ENCODE measurements around the gene RTN4RL1.

The RTN4RL1 gene, protein sequence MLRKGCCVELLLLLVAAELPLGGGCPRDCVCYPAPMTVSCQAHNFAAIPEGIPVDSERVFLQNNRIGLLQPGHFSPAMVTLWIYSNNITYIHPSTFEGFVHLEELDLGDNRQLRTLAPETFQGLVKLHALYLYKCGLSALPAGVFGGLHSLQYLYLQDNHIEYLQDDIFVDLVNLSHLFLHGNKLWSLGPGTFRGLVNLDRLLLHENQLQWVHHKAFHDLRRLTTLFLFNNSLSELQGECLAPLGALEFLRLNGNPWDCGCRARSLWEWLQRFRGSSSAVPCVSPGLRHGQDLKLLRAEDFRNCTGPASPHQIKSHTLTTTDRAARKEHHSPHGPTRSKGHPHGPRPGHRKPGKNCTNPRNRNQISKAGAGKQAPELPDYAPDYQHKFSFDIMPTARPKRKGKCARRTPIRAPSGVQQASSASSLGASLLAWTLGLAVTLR

DNA sequence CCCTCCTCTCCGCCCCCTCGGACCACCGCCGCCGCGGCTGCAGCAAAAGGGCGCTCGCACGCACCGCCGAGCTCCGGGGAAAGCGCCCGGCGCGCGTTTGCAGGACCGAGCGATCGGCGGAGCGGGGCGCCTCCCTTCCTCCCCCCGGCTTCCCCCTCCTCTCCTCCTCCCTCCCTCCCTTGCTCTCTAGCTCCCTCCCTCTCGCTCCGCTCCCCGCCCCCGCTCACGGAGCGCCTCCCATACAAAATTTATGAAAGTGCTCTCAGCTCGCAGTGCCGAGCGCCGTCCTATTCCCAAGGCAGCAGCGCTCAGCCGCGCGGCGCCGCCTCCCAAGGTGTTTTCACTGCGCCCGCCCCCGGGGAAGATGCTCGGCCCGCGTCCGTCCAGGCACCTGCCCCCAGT, at the start of gene RTN4RL1:
TSS of gene RTN4RL1 (minus strand) at position 115 of the 402 bp plus-strand sequence. CDS start 469 bp downstream, outside the sequence.
- peak; percentile 14 for DNase-seq

DNA sequence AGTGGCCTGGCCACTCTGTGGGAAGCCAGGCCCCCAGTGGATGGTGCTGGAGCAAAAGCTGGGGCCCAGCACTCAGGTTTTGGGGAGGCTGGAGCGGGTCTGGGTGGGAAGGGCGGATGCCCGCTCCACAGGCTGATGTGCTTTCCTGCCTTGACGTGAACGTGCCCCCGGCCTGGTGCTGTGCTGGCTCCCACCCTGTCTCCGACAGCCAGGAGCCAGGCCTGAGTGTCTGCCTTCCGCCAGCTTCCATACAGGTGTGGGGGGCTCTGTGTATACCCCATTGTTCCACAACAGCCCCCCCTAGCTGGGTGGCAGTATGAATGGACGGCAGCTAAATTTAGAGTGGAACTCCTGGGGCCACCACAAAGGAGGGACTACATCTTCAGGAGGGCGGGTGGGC, 49.8 kb upstream of the RTN4RL1 start:
- no peak for DNase-seq

DNA sequence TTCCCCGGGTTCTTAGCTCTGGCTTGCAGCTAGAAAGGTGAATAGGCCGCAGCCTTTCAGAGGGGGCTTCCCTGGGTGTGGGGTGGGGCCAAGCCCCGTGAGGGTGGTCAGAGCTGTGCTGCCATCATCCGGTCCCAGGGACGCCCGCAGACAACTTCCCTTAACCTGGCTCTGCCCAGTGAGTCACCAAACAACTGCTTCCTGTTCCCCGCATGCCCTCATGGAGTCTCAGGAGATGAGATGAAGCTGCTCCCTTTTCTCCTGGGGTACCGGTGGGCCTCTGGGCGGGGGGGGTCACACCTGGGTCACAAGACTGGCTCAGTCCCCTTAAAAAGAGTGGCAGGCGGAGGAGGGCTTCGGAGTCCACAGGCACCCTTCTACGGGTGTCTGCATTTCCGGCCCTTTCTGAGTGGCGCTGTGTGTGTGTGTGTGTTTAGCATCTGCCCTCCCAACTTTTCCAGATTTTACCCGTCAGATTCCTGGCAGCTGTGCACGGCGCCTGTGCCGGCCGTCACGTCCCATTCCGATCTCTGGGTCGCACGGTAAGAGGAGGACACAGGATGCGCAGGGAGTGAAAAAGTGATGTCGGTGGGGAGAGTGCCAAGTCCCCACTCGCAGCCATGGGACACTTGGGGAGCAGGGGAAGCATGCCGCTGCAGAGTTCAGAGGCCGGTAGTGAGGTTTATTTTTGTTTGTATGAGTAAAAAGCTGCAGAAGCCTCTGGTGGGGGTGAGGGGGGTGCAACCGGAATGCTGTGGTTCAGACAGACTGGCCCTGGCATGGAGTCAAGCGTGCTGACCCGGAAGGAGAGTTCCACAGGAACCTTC, 46.5 kb upstream of the RTN4RL1 start:
- no peak for DNase-seq

DNA sequence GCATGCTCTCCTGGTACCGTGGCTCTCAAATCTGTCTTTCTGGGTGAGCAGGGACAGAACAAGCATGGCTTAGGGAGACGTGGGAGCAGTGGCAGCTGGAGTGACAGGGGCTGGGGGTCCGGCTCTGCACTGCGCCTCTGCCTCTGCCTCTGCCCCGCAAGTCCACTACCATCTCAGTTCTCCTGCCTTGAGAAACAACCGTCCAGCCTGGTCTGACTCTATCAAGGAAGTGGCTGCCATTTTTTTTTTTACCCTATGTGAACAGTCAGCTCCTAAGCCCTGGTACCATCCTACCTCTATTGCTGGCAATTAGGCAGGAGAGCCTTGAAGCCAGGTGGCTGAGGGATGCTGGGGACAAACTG, 45.9 kb upstream of the RTN4RL1 start:
- no peak for DNase-seq

DNA sequence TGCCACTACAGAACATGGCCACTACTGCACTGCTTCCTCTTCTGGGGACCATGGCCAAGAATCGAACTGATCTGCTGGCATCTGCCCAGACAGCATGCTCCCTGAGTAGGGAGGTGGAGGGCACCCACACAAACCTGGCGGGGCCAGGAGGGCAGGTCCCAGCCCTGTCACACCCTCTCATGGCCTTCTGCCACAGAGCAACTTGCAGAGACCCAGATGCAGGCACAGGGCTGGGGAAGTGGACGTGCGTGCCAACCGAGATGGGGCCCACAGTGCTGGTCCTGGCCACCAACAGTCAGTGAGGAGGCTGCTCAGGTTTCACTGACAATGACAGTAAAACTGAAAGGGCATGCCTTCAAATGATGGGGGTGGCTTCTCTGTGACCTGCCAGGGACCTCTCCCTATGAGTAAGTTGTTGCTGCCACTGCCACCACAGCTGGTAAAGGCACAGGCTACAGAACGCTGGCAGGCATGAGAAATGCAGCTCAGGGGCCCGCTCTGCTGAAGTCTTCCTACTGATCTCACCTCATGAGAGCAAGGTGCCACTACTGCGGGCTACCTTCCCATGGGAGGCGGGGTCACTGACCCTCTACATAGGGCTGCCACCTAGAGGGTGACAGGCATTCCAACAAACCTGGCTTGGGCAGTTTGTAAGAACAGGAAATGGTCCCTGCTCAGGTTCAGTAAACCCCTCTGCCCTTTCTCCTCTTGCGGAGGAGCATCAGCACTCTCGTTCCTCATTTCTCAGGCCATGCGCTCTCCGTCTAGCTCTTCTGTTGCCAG, 45.3 kb upstream of the RTN4RL1 start:
- DNase-seq: no peak

DNA sequence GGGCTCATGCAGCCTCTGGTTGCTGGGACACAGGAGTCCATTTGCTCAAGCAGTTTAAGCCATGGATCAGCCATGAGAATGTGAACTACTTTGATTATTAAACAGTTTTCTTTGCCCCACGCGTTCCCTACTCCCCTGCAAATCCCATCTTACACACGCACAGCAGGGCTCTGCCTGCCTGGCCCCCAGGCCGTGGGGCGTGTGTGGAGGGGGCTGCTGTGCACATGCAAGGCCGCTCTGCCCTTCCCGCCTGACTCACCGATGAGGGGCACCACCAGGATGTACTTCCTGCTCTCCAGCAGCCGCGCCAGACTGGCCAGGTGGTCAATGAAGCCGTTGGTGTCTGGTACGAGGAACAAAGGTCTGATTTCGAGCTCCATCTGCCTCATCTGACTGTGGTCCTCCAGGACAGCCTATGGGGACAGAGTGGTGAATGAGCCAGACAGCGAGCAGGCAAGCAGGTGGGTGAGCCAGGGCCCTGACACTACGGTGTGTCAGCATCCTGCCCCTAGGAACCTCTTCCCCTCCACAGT, 43.5 kb upstream of the RTN4RL1 start:
- DNase-seq: no peak

DNA sequence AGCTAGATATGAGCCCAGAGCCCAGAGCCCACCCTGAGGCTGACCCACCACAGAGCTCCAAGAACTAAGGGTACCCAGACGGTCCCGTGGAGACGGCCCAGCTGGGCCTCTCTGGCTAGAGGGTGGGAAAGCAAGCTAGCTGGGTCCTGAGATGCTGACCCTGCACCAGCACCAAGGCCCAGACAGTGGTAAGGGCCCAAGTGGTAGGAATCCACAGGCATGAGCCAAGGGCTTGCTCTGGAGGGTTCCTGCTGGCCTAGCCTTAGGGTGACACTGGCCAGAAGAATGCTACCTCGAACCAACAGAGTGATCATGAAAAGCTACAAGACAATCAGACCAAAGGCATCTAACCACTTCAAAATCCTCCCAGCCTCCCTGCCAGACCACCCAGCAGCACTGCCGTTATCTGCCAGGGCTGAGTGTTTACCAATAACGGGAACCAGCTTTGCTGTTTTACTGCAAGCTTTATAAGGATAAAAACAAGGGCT, 42.9 kb upstream of the RTN4RL1 start:
- DNase-seq: no peak

DNA sequence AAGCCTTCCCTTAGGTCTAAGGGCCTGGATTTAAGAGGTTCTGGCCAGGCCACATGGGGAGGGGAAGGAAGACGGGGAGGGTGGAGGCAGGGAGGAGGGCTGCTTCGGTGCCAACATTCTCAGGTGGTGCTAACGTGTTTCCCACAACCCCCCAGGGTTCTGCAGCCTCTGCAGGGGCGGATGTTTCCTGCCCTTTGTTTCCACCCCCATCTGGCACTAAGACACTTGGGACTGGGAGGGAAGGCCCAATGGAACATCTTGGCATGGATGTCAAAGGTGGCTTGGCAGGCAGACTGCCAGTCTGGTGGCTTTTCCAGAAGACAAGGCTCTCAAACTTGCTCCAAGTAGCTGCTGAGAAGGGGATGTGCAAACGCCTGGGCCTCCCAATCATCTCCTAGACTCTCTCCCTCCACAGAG, 42.5 kb upstream of the RTN4RL1 start:
- DNase-seq: no peak

DNA sequence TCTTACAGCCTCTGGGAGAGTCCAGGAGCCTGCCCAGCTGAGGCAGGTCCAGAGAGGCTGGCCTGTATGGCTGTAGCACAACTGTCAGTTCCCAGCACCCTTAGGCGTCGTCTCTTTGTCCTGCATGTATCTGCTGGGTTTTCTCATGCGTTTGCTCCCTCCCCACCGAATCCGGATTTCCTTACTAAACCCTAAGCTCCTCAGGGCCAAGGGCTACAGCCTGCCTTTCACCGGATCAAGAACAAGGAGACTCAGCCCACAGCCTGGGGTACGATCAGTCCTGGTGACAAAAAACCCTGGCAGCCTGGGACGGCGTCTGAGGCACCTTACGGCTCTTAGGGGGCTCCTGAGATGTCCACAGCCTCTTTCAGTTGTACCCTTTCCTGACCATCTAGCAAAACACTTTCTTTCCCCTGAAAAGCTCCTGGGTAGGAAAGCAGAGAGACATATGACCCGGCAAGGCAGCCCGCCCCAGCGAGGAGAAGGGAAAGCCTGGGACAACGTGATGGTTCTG, 42.0 kb upstream of the RTN4RL1 start:
- no peak for DNase-seq

DNA sequence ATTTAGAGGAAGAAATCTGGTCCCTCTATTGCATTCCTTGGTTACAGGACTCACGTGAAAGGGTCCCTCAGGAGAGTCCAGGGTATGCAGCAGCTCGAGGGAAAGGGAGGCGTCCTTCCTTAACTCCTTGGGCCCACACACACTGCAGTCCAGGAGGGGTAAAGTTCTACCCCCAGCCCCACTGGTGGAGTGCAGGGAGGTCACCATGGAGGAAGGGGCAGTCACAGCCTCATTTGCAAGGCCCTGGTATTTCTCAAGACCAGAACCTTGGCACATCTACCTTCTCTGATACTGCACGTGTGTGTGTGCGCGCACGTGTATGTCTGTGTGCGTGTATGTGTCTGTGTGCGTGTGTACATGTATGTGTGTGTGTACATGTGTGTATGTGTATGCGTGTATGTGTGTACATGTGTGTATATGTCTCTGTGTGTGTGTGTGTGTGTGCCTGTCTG, 40.8 kb upstream of the RTN4RL1 start:
- no peak for DNase-seq

DNA sequence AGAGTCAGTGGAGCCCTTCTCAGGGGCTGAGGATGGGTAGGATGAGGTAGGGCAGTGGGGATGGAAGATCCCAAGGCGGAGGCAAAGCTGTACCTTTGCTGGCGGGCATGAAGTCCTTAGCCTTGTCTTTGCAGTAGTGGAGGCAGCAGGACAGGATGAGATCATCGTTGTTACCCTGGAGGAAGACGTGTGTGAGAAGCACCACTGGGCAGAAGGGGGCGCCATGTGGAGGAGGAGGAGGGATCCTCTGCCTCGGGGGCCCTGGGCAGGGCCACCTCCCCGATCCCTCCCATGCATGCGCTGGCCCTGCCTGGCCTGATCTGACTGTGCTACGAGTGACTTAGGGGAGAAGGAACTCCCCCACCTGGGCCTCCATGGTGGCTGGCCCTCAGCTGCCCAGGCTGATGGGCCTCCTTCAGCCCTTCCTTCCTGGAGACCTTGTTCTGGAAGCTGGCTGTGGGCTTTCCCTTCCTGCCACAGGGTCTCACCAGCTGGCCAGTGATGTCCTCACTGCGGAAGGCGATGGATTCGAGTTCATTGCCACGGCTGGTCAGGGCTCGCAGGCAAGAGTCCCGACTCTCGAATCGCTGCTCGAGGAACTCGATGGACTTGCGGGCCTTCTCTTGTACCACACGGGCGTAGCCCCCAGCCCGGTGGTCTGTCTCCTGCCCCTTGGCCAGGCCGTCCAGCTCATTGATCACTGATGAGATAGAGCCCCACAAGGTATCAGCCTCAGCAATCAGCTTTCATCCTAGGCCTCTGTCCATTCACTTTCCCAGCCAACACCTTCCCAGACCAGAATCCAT, 40.0 kb upstream of the RTN4RL1 start:
- no peak for DNase-seq

DNA sequence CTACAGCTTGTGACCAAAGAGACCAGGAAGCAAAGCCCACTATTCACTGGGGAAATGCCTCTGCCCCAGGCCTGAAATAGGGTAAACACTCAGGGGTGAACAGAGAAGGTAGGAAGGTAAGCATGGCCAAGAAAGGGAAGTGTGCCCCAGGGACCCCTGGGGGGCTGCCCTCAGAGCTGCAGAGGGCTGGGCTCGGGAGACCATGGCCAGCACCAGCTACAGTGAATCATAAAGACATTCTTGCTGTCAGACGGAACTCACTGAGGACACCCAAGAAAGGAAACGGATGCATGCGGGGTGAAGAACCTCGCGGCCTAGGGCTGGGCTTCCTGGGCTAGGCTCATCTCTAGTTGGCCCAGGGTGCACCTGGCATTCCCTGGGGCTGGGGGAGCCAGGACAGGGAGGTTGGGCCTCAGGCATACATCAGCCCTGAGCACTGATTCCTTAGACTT, 39.4 kb upstream of the RTN4RL1 start:
- no peak for DNase-seq

DNA sequence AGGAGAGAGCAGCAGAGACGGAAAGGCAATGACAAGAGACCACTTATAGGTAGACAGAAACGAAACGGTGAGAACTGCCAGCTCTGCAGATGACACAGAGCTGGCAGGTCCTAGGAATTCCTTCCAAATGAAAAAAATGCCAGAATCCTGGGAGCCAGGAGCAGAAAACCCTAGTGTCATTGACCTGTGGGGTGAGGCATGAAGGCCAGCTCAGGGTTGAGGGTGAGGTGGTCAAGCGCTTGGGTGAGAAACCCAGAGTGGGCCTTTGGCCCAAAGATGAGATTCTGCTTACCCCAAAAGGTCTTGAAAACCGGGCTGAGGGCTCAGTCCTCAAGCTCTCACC, 39.0 kb upstream of the RTN4RL1 start:
- no peak for DNase-seq

DNA sequence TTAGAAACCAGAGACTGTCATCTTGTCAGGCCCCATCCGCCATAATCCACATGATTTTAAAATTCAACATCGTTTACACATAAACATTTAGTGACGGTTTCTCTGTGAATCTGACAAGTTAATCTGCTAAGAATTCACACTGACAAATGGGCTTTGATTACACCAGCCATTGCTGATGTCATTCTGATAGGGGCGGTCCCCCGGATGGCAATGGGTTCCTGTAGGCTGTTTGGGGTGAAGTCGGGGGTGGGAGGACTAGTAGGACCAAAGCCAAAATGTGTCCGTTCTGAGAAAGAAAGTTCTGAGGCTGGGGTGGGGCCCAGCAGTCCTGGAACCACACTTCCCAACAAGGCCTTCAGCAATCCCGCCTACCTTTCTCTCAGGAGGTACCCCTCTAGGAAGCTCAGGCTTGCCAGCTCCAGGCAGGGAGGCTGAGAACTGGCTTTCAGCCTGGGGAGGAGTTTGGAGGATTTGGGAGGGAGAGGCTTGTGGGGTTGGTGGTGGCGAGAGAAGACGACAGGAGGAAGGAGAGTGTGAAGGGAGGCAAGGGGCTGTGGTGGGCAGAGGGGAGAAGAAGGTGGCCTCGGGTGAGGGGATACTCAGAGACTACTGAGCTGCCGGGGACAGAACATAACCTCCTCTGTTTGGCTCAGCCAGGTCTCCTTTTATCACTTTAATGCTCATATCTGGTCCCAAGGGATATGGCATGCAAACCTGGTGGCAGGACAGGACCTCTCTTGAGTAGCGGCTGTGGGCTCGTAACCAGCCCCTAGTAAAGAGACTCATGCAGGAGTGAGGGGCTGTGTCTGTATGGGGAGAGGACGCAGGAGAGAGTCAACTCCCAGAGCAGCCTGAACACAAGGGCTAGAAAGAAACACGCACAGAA, 38.4 kb upstream of the RTN4RL1 start:
- DNase-seq: no peak

DNA sequence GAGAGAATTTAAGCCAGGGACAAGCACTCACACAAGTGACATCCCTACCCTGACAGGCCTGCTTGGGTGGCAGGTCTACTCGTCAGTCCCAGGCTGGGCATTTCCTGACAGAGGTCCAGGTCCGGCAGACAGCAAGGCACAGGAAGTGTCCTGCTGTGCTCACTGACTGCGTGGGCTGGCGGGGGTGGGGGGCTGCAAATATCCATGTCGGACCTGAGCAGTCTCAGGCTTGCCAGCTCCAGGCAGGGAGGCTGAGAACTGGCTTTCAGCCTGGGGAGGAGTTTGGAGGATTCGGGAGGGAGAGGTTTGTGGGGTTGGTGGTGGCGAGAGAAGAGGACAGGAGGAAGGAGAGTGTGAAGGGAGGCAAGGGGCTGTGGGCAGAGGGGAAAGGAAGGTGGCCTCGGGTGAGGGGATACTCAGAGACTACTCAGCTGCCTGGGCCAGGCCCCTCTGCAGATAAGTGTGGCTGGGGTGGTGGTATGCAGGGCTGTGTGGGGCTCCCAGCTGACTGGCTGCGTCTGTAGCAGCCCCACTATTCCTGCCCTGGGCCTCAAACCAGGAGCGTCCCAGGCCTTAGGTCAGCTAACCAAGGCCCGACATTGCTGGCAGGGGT, 37.5 kb upstream of the RTN4RL1 start:
- DNase-seq: no peak

DNA sequence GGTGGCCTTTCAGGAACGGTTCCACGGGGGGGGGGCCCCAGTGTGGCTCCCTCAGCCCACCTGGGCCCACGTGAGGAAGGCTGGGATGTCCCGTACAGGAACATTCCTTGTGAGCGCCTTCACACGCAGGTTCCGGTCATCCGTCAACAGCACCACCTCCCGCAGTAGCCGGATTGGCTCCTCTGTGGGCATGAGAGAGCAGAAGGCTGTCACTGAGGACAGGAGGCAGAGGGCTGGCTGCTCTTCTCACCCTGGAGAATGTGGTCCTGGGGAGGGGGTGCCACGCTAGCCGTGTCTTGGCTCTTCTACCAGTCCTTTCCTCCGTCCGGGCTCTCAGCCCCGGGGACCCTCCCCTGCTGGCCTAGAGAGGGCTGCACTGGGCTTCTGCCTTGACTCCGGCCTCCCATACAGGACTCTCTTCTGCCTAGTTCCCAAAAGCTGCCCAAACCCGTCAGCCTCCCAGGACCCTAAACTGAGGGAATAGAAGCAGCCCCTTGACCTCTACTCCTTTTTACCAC, 36.4 kb upstream of the RTN4RL1 start:
- no peak for DNase-seq

DNA sequence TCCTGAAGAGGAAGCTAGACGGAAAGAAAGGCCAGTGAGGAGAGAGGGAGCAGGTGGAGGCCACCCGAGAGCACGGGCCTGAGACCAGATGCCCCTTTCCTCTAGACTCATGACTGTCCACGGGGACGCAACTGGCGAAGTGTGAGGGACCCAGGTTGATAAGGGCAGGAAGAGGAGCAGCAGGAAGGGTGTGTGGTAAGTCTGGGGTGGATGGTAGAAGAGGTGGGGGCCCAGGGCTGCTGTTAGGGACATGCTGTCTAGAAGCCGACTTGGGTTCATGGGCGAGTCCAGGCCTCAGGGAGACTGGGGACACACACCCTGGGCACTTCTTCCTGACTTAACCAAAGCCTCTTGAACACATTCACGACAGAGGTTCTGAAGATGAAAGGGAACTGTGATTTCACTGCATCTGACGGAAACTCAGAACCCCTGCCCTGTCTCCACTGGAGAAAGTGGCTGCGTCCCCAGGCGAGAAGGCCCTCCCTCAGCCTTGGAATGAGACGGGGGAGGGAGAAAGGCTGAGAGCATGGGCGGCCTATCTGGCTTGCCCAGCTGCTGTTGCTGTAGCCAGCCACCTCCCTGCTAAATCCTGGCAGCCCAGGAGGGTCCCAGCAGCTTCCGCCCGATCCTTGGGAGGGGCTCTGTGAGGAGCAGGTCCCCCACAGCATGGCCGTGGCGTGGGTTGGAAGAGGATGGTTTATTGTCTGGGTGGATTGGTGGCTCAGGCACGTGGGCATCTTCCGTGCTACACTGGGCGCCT, 35.7 kb upstream of the RTN4RL1 start:
- DNase-seq: no peak

DNA sequence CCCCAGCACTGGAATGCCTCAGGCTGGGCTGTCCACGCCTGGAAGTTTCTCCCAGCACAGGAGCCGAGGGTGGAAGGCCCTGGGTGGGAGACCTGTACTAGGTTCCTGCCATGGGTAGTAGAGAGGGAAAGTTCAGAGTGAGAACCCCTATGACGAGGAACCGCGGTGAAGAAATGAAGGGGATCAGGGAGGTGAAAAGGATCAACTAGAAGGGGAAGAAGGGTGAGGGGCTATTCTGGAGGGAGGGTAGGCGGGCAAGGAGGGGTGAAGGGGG, 35.2 kb upstream of the RTN4RL1 start:
- DNase-seq: no peak

Data from NCI-H510A treated with DMSO at 0.1 percent for 48 hours (cell line).